OCI-LY7 (cell line): Measurements from ENCODE around the gene MKI67. TPM values are rescaled to one million over a fixed set of nuclear protein-coding genes. Genes with fewer than 3 reads are reported as not detected.

Experiments used
- BruUV-seq: library from RNA; stranded (reverse); fragments of 400-500 nt; replicated peaks from 2 replicates; lab custom pipeline; 2021; lab: Mats Ljungman, UMichigan
- CTCF ChIA-PET: fragments of 300-600 bp; sonication (Branson Sonifier 250); formaldehyde crosslinking; loops from one replicate; lab custom pipeline; 2022; ENCODE audit warnings: antibody characterized with exemption; ENCODE audit not compliant: unreplicated experiment; lab: Charles Lee
- POLR2A ChIA-PET: fragments of 300-600 bp; sonication (Branson Sonifier 250); formaldehyde crosslinking; loops from one replicate; lab custom pipeline; 2022; ENCODE audit warnings: antibody characterized with exemption; lab: Charles Lee
- DNase-seq: peaks from one replicate; pipeline ENCODE4 v3.0.0-alpha.2; 2015; ENCODE audit warnings: low spot score
- H2AFZ ChIP-seq: fragments of 200-600 bp; sonication (generic), shearing (Covaris generic); 2 replicates; pipeline ENCODE4 v1.6.1; 2014; ENCODE audit warnings: mild to moderate bottlenecking, antibody characterized with exemption, low read length, moderate library complexity
- H3K27ac ChIP-seq: fragments of 200-600 bp; sonication (generic); 2 replicates; pipeline ENCODE4 v1.5.1; 2014; ENCODE audit warnings: mixed run types, low read depth, mild to moderate bottlenecking, moderate library complexity, low read length, inconsistent platforms; ENCODE audit not compliant: poor library complexity, severe bottlenecking
- H3K36me3 ChIP-seq: fragments of 200-600 bp; sonication (generic); 2 replicates; pipeline ENCODE4 v1.6.1; 2014; ENCODE audit warnings: mild to moderate bottlenecking, antibody characterized with exemption, low read length, moderate library complexity, mixed read lengths; ENCODE audit not compliant: insufficient read depth
- H3K4me1 ChIP-seq: fragments of 200-600 bp; sonication (generic); 2 replicates; pipeline ENCODE4 v1.5.1; 2014; ENCODE audit warnings: mild to moderate bottlenecking, low read length; ENCODE audit not compliant: insufficient read depth, poor library complexity, severe bottlenecking
- H3K4me2 ChIP-seq: fragments of 200-600 bp; sonication (generic); 2 replicates; pipeline ENCODE4 v1.6.1; 2014; ENCODE audit warnings: mild to moderate bottlenecking, low read length
- H3K4me3 ChIP-seq: fragments of 200-600 bp; sonication (generic); 2 replicates; pipeline ENCODE4 v1.5.1; 2014; ENCODE audit warnings: mild to moderate bottlenecking, low read depth, low read length; ENCODE audit not compliant: poor library complexity, severe bottlenecking
- H3K79me2 ChIP-seq: fragments of 200-600 bp; sonication (generic); 2 replicates; pipeline ENCODE4 v1.6.1; 2016; ENCODE audit warnings: low read depth, mild to moderate bottlenecking, low read length, moderate library complexity, mixed read lengths; ENCODE audit not compliant: insufficient read depth
- H3K9me2 ChIP-seq: fragments of 200-600 bp; sonication (generic); 2 replicates; pipeline ENCODE4 v1.6.1; 2016; ENCODE audit warnings: mild to moderate bottlenecking, low read length, mixed read lengths; ENCODE audit not compliant: insufficient read depth
- H3K9me3 ChIP-seq: fragments of 200-600 bp; sonication (generic); 2 replicates; pipeline ENCODE4 v1.6.1; 2014; ENCODE audit warnings: mild to moderate bottlenecking, mixed run types, low read length, mixed read lengths
- H4K20me1 ChIP-seq: fragments of 200-600 bp; sonication (generic); 2 replicates; pipeline ENCODE4 v1.6.1; 2014; ENCODE audit warnings: mild to moderate bottlenecking, antibody characterized with exemption, low read length, moderate library complexity, mixed read lengths; ENCODE audit not compliant: insufficient read depth
- EZH2phosphoT487 ChIP-seq: fragments of 200-600 bp; sonication (generic); IDR thresholded peaks from 2 replicates; pipeline ENCODE4 v1.6.1; 2018; ENCODE audit warnings: low read depth, borderline replicate concordance, mild to moderate bottlenecking, mixed run types, antibody characterized with exemption, low read length, moderate library complexity, mixed read lengths
- intact Hi-C: fragments of 100-400 bp; cut with micrococcal nuclease; formaldehyde crosslinking; loops from one replicate; pipeline ENCODE4 v1.10.0; 2022; ENCODE audit not compliant: unreplicated experiment
- total RNA-seq, 2 experiments: library from RNA; depleted of rRNA in 1 of 2; stranded (reverse); fragments of >200 nt in 1 of 2; shearing (Covaris generic) in 1 of 2; gene quantifications; 2 replicates each; pipeline ENCODE4 v1.2.3, GENCODE V29; 2014 to 2022
- TF ChIP-seq, protein P1 (sequence below): fragments of 200-600 bp; sonication (generic); conservative IDR thresholded peaks from 2 replicates; pipeline ENCODE4 v1.5.1; 2014; ENCODE audit warnings: mild to moderate bottlenecking, antibody characterized with exemption, low read length, moderate library complexity, mixed read lengths

Gene MKI67
- total RNA-seq, 2 experiments from 2014 or later = 139 to 192 TPM

DNA sequence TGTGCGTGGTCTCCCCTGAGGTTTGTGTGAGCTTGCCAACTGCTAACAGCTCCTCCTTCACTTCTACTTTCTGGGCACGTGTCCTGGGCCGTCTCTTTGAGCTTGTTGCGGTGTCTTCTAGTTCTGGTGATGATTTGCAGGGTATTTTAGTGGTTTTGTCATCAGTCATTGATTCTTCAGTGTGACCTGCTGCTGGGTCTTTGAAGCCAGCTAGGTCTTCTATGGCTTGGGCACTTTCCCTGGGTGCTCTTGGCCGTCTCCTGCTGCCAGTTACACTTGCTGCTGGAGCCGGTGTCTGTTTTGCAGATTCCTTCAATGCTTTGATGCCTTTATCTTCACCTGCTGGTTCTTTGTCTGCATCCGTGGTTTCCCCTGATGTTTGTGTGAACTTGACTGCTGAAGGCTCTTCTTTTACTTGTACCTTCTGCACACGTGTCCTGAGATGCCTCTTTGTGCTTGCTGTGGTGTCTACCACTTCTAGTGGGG lies 23.0 kb downstream of the MKI67 start:
- H2AFZ ChIP-seq = no peak overlapping the region
- BruUV-seq = no TSS peak

DNA sequence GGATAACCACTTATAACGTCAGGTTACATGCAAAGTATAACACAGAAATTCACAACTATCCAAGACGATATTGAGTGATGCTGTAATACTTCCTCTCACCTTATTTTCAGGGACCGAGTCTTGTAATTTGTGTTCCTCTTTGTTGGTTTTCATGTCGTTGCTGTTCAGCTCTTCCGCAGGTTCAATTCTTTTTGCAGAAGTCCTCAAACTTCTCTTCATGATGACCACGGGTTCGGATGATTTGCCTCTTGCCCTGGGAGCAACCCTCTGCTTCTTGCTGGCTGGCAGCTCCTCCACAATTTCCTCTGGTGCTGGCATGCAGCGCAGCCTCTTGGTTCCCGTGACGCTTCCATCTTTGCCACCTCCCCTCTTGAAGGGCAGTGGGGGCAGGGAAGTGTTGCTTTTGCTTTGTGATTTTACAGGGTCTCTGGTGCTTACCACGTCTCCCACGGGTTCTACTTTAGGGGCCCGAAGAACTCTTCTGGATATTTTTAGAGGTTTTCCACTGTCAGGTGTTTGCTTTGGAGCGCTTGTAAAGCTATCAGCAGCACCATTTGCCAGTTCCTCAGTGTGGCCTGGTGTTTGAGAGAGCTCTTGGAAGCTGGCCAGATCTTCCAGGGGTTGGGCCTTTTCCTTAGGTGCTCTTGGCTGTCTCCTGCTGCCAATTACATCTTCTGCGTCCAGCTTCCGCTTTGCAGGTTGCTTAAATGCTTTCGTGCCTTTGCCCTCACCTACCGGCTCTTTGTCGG lies 23.6 kb downstream of the MKI67 start:
- POLR2A ChIA-PET = no interaction called here
- Histone ChIP-seq H3K27ac (no peak overlapping the region), H4K20me1 (peaks cover 15% of the 10 kb centered on the region), H2AFZ (no peak overlapping the region), H3K4me3 (no peak overlapping the region), H3K36me3 (peaks cover 100% of the 10 kb centered on the region), H3K9me3 (no peaks in the 10 kb centered on the region), H3K4me1 (no peaks in the 10 kb centered on the region), H3K79me2 (no peaks in the 10 kb centered on the region), H3K4me2 (no peak overlapping the region), H3K9me2 (no peaks in the 10 kb centered on the region)
- DNase-seq = no peak
- no TSS peak for BruUV-seq
- TF ChIP-seq, protein P1, sequence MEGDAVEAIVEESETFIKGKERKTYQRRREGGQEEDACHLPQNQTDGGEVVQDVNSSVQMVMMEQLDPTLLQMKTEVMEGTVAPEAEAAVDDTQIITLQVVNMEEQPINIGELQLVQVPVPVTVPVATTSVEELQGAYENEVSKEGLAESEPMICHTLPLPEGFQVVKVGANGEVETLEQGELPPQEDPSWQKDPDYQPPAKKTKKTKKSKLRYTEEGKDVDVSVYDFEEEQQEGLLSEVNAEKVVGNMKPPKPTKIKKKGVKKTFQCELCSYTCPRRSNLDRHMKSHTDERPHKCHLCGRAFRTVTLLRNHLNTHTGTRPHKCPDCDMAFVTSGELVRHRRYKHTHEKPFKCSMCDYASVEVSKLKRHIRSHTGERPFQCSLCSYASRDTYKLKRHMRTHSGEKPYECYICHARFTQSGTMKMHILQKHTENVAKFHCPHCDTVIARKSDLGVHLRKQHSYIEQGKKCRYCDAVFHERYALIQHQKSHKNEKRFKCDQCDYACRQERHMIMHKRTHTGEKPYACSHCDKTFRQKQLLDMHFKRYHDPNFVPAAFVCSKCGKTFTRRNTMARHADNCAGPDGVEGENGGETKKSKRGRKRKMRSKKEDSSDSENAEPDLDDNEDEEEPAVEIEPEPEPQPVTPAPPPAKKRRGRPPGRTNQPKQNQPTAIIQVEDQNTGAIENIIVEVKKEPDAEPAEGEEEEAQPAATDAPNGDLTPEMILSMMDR = no peak
- CTCF ChIA-PET = no interaction called here
- intact Hi-C loops = no loop called here

More for the DNA sequence above, 23.0 kb downstream of the MKI67 start:
- Histone ChIP-seq H3K36me3 (peaks cover 100% of the 10 kb centered on the region), H3K4me1 (no peaks in the 10 kb centered on the region), H3K4me3 (no peak overlapping the region), H3K9me2 (no peaks in the 10 kb centered on the region), H4K20me1 (peaks cover 12% of the 10 kb centered on the region), H3K27ac (no peak overlapping the region), H3K4me2 (no peak overlapping the region), H3K79me2 (no peaks in the 10 kb centered on the region), H3K9me3 (no peaks in the 10 kb centered on the region)
- POLR2A ChIA-PET = no interaction called here
- CTCF ChIA-PET = no interaction called here
- TF ChIP-seq, protein P1 = no peak
- TF ChIP-seq EZH2phosphoT487 = no peak
- intact Hi-C loops = no loop called here
- DNase-seq = no peak

DNA sequence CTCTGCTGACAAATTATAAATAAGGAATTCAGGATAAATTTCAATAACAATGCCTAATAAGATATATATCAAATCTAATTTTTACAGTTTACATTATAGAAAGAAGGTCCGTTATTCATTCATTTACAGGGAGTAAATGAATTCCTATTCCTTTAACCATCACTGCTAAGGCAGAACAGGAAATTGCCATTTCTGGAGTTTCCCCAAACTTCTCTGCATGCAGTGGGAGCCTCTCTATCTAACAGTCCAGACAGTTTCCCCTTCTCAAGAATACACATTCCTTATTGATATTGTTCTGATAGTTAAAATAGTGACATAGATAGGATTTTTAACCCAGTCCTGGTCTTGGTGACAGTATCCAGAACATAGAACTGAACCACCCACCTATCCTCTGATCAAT lies 24.3 kb downstream of the MKI67 start:
- Histone ChIP-seq H3K9me3 (no peaks in the 10 kb centered on the region), H3K27ac (no peak overlapping the region), H3K79me2 (no peaks in the 10 kb centered on the region), H3K9me2 (no peaks in the 10 kb centered on the region), H2AFZ (no peak overlapping the region), H3K4me3 (no peak overlapping the region), H3K4me2 (no peak overlapping the region), H3K36me3 (peaks cover 100% of the 10 kb centered on the region), H4K20me1 (peaks cover 20% of the 10 kb centered on the region), H3K4me1 (no peaks in the 10 kb centered on the region)
- no TSS peak for BruUV-seq
- ChIA-PET POLR2A (no interaction called here), CTCF (no interaction called here)
- intact Hi-C loops = no loop called here
- no peak for DNase-seq
- TF ChIP-seq, protein P1 = no peak
- TF ChIP-seq EZH2phosphoT487 = no peak
